ENCODE measurements around the gene CRCP.

- TF ChIP-seq POLR2AphosphoS5 (IDR thresholded peaks at IDR 0.05; ENCODE audit: borderline replicate concordance, low read depth, low read length) (no peak), EZH2 (IDR thresholded peaks at IDR 0.05) (no peak), FOXP2 (optimal IDR thresholded peaks at IDR 0.05; ENCODE audit: control extremely low read depth, extremely low read length, insufficient read depth) (no peak)
Measured at GRCh38 chr7:66119245-66119850, 4.7 kb downstream of the CRCP start.
